Sigmoid colon (tissue), 4 donors: ENCODE results near the gene SSB.

Source experiments
- CTCF ChIP-seq, 4 experiments: fragments of 450-650 bp in 3 of 4; fragments of 200-600 bp in 1 of 4; IDR thresholded peaks; one replicate each; pipeline ENCODE4 v1.5.1; 2016 to 2019; ENCODE audit warnings: antibody characterized with exemption in 4 of 4, mild to moderate bottlenecking in 3 of 4, moderate library complexity in 2 of 4
- EP300 ChIP-seq, 4 donors: sonication (generic); formaldehyde crosslinking; IDR thresholded peaks; one replicate each; pipeline ENCODE4 v1.6.1; 2017; ENCODE audit warnings: antibody characterized with exemption in 4 of 4
- POLR2A ChIP-seq, 2 donors: fragments of 450-650 bp; IDR thresholded peaks; one replicate each; pipeline ENCODE4 v1.6.1; 2016; ENCODE audit warnings: antibody characterized with exemption in 2 of 2, mild to moderate bottlenecking in 2 of 2, moderate library complexity in 2 of 2
- POLR2AphosphoS5 ChIP-seq, 4 donors: sonication (generic); formaldehyde crosslinking; IDR thresholded peaks; one replicate each; pipeline ENCODE4 v1.6.1; 2017; ENCODE audit warnings: antibody characterized with exemption in 4 of 4

- TF ChIP-seq EP300 (IDR thresholded peaks at IDR 0.05) (no peak), CTCF (IDR thresholded peaks at IDR 0.05) (no peak), POLR2AphosphoS5 (IDR thresholded peaks at IDR 0.05) (no peak), POLR2A (IDR thresholded peaks at IDR 0.05) (no peak)
Measured at GRCh38 chr2:169759987-169760386, 38.7 kb upstream of the SSB start.
